DND-41 (cell line): ENCODE data around the gene RRP12.
"Not testable (repeated sequence)": the region's sequence is repeated elsewhere in the genome, so short reads cannot be mapped to it uniquely, and the experiment has no call there.

ENCODE experiments used
- ATAC-seq: fragments of 200-7000 bp; cut with Tn5 transposase; 3 replicates; pipeline ENCODE4 v1.9.1; 2021; ENCODE audit warnings: low read depth; ENCODE audit not compliant: insufficient read depth
- DNase-seq: peaks from one replicate; pipeline ENCODE4 v3.0.0-alpha.2; 2020
- H2AFZ ChIP-seq: 2 replicates; pipeline ENCODE4 v1.6.0; 2012; ENCODE audit warnings: low read depth, low read length
- H3K27ac ChIP-seq: 2 replicates; pipeline ENCODE4 v1.5.1; 2012; ENCODE audit warnings: low read length, inconsistent platforms
- H3K27me3 ChIP-seq: fragments of 200-600 bp; sonication (generic); 2 replicates; pipeline ENCODE4 v1.6.0; 2012; ENCODE audit warnings: low read length, mild to moderate bottlenecking, inconsistent platforms; ENCODE audit not compliant: insufficient read depth, poor library complexity
- H3K36me3 ChIP-seq: 2 replicates; pipeline ENCODE4 v1.5.1; 2012; ENCODE audit warnings: low read length, inconsistent platforms; ENCODE audit not compliant: insufficient read depth
- H3K4me1 ChIP-seq: 2 replicates; pipeline ENCODE4 v1.5.1; 2012; ENCODE audit warnings: mild to moderate bottlenecking, low read length; ENCODE audit not compliant: insufficient read depth
- H3K4me2 ChIP-seq: 2 replicates; pipeline ENCODE4 v1.6.0; 2012; ENCODE audit warnings: mild to moderate bottlenecking, moderate library complexity, low read length, inconsistent platforms; ENCODE audit not compliant: insufficient read depth
- H3K4me3 ChIP-seq, 2 experiments: fragments of 200-600 bp in 1 of 2; shearing (Covaris generic) in 1 of 2; 2 replicates each; pipeline ENCODE4 v1.5.1; 2012 to 2016; ENCODE audit warnings: inconsistent platforms in 2 of 2, low read length in 2 of 2, mild to moderate bottlenecking in 2 of 2, low read depth in 1 of 2, moderate library complexity in 1 of 2
- H3K79me2 ChIP-seq: 2 replicates; pipeline ENCODE4 v1.6.0; 2012; ENCODE audit warnings: low read length, inconsistent platforms; ENCODE audit not compliant: insufficient read depth
- H3K9ac ChIP-seq: 2 replicates; pipeline ENCODE4 v1.6.0; 2012; ENCODE audit warnings: low read depth, mild to moderate bottlenecking, inconsistent platforms, low read length, moderate library complexity
- H3K9me3 ChIP-seq: 2 replicates; pipeline ENCODE4 v1.5.1; 2012; ENCODE audit warnings: low read length, moderate library complexity, mild to moderate bottlenecking, inconsistent platforms; ENCODE audit not compliant: insufficient read depth, severe bottlenecking
- H4K20me1 ChIP-seq: 2 replicates; pipeline ENCODE4 v1.6.0; 2012; ENCODE audit warnings: low read length; ENCODE audit not compliant: insufficient read depth
- EZH2 ChIP-seq: IDR thresholded peaks from 3 replicates; pipeline ENCODE4 v1.6.1; 2012; ENCODE audit warnings: borderline replicate concordance, low read depth, mild to moderate bottlenecking, moderate library complexity, low read length, inconsistent platforms; ENCODE audit not compliant: severe bottlenecking
- TF ChIP-seq, protein P1 (sequence below): IDR thresholded peaks from 2 replicates; pipeline ENCODE4 v1.5.1; 2012; ENCODE audit warnings: borderline replicate concordance, low read length, moderate library complexity, mild to moderate bottlenecking; ENCODE audit not compliant: poor library complexity, severe bottlenecking; ENCODE audit errors: extremely low read depth

The RRP12 gene

DNA sequence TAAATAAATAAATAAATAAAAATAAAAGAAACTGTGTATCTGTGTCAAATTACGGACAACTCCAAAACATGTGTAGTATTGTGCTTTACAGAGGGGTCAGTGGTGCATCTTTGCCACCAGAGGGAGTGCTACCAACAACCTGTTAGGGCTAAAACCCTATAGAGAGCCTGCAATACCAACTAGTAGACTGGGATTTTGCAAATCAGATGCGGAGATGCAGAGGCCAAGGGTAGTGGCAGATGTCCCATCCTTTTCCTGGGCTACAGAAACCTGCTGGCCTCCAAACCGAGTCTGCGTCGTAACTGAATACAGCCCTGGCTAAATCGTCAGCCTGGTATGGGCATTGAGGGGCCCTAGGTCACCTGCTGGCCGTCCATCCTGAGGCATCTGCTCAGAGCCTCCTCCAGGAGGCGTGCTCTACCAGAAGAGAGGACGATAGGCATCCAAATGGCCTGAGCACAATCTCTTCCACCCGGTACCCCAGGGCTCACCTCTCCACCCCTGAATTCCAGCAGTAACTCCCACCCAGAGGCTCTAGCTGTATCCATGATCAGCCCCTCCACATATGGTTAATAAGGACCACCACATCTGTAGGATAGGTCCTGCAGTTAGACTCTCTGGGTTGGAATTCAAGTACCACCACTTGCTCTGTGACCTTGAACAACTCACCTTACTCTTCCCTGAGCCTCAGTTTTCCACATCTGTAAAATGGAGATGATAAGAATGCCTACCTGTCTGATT, 6.2 kb upstream of the RRP12 start:
- H3K9ac ChIP-seq, result no peak overlapping the region

DNA sequence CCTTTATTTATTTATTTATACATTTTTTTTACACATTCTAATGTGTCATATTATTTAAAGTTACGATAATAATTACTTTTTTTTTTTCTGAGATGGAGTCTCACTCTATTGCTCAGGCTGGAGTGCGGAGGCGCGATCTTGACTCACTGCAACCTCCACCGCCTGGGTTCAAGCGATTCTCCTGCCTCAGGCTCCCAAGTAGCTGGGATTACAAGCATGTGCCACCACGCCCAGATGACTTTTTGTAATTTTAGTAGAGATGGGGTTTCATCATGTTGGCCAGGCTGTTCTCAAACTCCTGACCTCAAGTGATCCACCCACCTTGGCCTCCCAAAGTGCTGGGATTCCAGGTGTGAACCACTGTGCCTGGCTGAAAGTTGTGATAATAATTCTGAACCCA, 5.3 kb upstream of the RRP12 start:
- not testable (repeated sequence) for H3K4me3 ChIP-seq, H3K9me3 ChIP-seq, DNase-seq, H3K4me1 ChIP-seq, H3K9ac ChIP-seq, H3K4me2 ChIP-seq, H2AFZ ChIP-seq, H3K27me3 ChIP-seq, ATAC-seq, H3K27ac ChIP-seq, H4K20me1 ChIP-seq, H3K36me3 ChIP-seq, H3K79me2 ChIP-seq

More for the DNA sequence above, 6.2 kb upstream of the RRP12 start:
- Histone ChIP-seq H3K4me3 (no peak overlapping the region), H3K36me3 (no peaks in the 10 kb centered on the region), H2AFZ (peak overlapping the region; percentile 4), H3K27me3 (no peaks in the 10 kb centered on the region), H3K4me1 (0 out of 2 replicates have a peak, but pooled peaks cover 3% of the 10 kb centered on the region), H3K79me2 (no peaks in the 10 kb centered on the region), H3K27ac (no peak overlapping the region), H3K4me2 (no peak overlapping the region), H3K9me3 (no peaks in the 10 kb centered on the region), H4K20me1 (no peaks in the 10 kb centered on the region)
- TF ChIP-seq EZH2, result no peak
- TF ChIP-seq, protein P1, sequence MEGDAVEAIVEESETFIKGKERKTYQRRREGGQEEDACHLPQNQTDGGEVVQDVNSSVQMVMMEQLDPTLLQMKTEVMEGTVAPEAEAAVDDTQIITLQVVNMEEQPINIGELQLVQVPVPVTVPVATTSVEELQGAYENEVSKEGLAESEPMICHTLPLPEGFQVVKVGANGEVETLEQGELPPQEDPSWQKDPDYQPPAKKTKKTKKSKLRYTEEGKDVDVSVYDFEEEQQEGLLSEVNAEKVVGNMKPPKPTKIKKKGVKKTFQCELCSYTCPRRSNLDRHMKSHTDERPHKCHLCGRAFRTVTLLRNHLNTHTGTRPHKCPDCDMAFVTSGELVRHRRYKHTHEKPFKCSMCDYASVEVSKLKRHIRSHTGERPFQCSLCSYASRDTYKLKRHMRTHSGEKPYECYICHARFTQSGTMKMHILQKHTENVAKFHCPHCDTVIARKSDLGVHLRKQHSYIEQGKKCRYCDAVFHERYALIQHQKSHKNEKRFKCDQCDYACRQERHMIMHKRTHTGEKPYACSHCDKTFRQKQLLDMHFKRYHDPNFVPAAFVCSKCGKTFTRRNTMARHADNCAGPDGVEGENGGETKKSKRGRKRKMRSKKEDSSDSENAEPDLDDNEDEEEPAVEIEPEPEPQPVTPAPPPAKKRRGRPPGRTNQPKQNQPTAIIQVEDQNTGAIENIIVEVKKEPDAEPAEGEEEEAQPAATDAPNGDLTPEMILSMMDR, result peak; percentile 83
- peak; percentile 99 for ATAC-seq
- peak; percentile 56 for DNase-seq

DNA sequence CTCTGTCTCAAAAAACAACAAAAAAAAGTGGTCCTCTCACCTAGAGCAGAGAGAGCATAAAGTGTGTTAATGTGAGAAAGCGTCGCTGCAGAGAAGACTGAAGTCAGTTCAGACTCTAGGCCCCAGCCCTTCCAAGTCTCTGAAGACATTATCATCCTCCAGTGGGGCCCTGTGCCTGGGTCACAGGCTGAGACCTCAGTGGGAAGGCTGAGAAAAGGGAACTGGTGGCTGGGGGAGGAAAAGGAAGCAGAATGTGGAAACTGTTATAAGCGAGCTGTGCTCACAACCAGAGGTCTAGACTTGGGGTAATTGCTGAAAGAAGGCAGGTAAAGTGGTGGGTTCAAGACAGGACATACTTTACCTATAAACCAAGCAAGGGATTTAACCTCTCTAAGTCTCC, 4.9 kb upstream of the RRP12 start:
- Histone ChIP-seq H3K4me1 (peaks cover 9% of the 10 kb centered on the region), H3K36me3 (no peaks in the 10 kb centered on the region), H3K27me3 (no peaks in the 10 kb centered on the region), H3K79me2 (no peaks in the 10 kb centered on the region), H2AFZ (peak overlapping the region; percentile 42; the same call in 1 of the 2 replicates), H3K4me2 (no peak overlapping the region), H3K27ac (no peak overlapping the region), H3K9ac (no peak overlapping the region), H4K20me1 (no peaks in the 10 kb centered on the region), H3K9me3 (no peaks in the 10 kb centered on the region), H3K4me3 (no peak overlapping the region)
- no peak for TF ChIP-seq EZH2
- TF ChIP-seq, protein P1, result no peak
- ATAC-seq (no peak), DNase-seq (no peak)

DNA sequence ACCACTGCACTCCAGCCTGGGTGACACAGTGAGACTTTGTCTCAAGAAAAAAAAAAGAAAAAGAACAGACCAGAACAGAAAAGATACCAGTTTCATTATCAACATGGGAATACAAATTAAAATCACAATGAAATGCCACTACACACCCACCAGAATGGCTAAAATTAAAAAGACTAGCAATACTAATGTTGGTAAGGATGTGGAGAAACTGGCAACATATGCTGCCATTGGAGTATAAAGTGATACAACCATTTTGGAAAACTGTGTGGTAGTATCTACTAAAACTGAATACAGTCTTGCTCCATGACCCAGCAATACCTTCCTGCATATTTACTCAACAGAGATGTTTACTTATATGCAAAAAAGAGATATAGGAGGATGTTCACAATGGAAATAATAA, 2.9 kb upstream of the RRP12 start:
- no peak for ATAC-seq
- TF ChIP-seq, protein P1, result no peak
- no peak for TF ChIP-seq EZH2
- no peak overlapping the region for H2AFZ ChIP-seq

More for the DNA sequence above, 2.9 kb upstream of the RRP12 start:
- Histone ChIP-seq H3K27ac (no peak overlapping the region), H3K36me3 (no peaks in the 10 kb centered on the region), H3K4me2 (no peak overlapping the region), H3K4me3 (no peak overlapping the region), H3K9ac (no peak overlapping the region), H4K20me1 (peaks cover 3% of the 10 kb centered on the region; the same call in 1 of the 2 replicates), H3K9me3 (no peaks in the 10 kb centered on the region), H3K4me1 (peaks cover 20% of the 10 kb centered on the region), H3K79me2 (peaks cover 14% of the 10 kb centered on the region), H3K27me3 (no peaks in the 10 kb centered on the region)
- no peak for DNase-seq
